Measurements from ENCODE around the gene MVB12B.

DNA sequence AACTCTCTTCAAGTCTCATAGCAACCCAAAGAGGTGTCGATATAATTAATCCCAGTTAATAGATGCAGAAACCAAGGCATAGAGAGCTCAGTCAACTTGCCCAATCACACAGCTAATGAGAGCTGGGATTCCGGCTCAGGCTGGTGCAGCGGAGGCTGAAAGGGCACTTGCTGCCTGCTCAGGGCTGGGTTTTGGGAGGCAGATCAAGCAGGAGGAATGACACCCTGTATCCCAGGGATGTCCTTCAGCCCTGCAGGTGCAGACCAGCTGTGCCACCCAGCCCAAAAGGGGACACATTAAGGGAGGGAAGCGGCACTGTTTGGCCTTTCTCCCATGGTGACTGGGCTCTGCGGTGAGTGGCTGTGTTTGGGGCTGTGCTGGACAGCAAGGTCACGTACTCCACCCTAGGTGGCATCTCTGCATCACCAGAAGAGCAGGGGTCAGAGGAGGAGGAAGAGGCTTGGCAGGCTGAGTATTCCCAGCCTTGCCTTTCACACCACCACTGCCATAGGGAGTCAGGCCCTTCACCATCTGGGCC lies 124.1 kb downstream of the MVB12B start:
- no peak for TF ChIP-seq CTCF (IDR thresholded peaks at IDR 0.05; ENCODE audit: low read depth, low read length)
- TF ChIP-seq POLR2A (IDR thresholded peaks at IDR 0.05; ENCODE audit: extremely low read depth, insufficient read length), result no peak
